ENCODE data around the gene RPL13A.

RPL13A gene

GRCh38 chr19:49534632-49535385 is 47.4 kb downstream of the RPL13A start:
- POLR2A ChIA-PET: no interaction called here

GRCh38 chr19:49536921-49537462 is 49.6 kb downstream of the RPL13A start:
- CTCF ChIA-PET: interaction anchor here (1.0 to 3.7 kb wide), 3 partner anchors 11 to 34 kb away, joined by 3 to 36 read pairs (median 6); no protein-coding TSS in a partner anchor
- no peak for TF ChIP-seq CTCF (IDR thresholded peaks at IDR 0.05; ENCODE audit: insufficient read depth, low read length, missing control alignments)
- POLR2A ChIA-PET: no interaction called here
- no peak for DNase-seq (ENCODE audit: low read depth, low spot score)
- no peak overlapping the region for H3K4me3 ChIP-seq (ENCODE audit: low read depth, low read length)

More at GRCh38 chr19:49534632-49535385, 47.4 kb downstream of the RPL13A start:
- DNase-seq (ENCODE audit: low read depth, low spot score): no peak
- H3K4me3 ChIP-seq (ENCODE audit: low read depth, low read length): no peak overlapping the region
- CTCF ChIA-PET: interaction anchor here (0.8 to 2.9 kb wide), 6 partner anchors 12 to 31 kb away, joined by 3 to 30 read pairs (median 4); no protein-coding TSS in a partner anchor
- TF ChIP-seq CTCF (IDR thresholded peaks at IDR 0.05; ENCODE audit: insufficient read depth, low read length, missing control alignments): no peak

GRCh38 chr19:49538643-49539042 is 51.2 kb downstream of the RPL13A start:
- TF ChIP-seq CTCF (IDR thresholded peaks at IDR 0.05; ENCODE audit: insufficient read depth, low read length, missing control alignments): no peak
- no peak for DNase-seq (ENCODE audit: low read depth, low spot score)
- no peak overlapping the region for H3K4me3 ChIP-seq (ENCODE audit: low read depth, low read length)
- CTCF ChIA-PET: interaction anchor here (0.7 to 3.7 kb wide), 2 partner anchors 9 to 36 kb away, joined by 3 to 36 read pairs; no protein-coding TSS in a partner anchor
- POLR2A ChIA-PET: interaction anchor here (0.9 kb wide), 1 partner anchor 11 kb away, joined by 3 read pairs; the partner anchor contains the start of gene RCN3

- ChIA-PET POLR2A (interaction anchor here (0.9 kb wide), 1 partner anchor 11 kb away, joined by 3 read pairs; the partner anchor contains the start of gene RCN3), CTCF (interaction anchor here (0.7 to 3.7 kb wide), 3 partner anchors 9 to 66 kb away, joined by 3 to 36 read pairs (median 5); no protein-coding TSS in a partner anchor)
- H3K4me3 ChIP-seq (ENCODE audit: low read depth, low read length): no peak overlapping the region
- no peak for TF ChIP-seq CTCF (IDR thresholded peaks at IDR 0.05; ENCODE audit: insufficient read depth, low read length, missing control alignments)
- no peak for DNase-seq (ENCODE audit: low read depth, low spot score)
These were observed 52.0 kb downstream of the RPL13A start for GRCh38 chr19:49539192-49539952.
